ENCODE measurements around the gene HPS4. TPM values are rescaled to one million over a fixed set of nuclear protein-coding genes. Genes with fewer than 3 reads are reported as not detected.

Gene HPS4
- total RNA-seq, 2 experiments from 2014 or later = 77.4 to 89.6 TPM

DNA sequence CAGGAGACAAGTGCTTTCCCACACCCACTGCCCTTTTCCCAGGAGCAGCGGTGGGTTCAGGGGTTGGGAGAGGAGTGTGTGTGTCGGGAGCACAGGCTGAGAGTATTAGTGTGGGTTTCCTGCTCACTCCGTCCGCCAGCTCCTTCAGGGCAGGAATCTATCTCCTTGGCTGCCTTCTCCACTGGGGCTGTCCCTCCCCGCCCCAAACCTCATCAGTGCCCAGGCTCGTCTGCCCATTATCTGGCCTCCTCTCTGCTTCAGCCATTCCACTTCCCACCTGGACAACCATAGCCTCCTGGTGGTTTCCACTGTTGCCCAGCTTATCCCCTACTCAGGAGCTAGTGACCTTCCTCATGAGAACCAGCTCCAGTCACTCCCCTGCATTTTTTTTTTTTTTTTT is 34.6 kb downstream of the HPS4 start:
- CTCF ChIA-PET (ENCODE audit: unreplicated experiment) = interaction anchor here (0.5 kb wide), 1 partner anchor 19 kb away, joined by 5 read pairs; no protein-coding TSS in a partner anchor
- Histone ChIP-seq H3K79me2 (ENCODE audit: insufficient read depth, low read depth, low read length) (no peaks in the 10 kb centered on the region), H3K4me1 (ENCODE audit: insufficient read depth, low read length, poor library complexity, severe bottlenecking) (no peaks in the 10 kb centered on the region), H3K27ac (ENCODE audit: low read depth, low read length, poor library complexity, severe bottlenecking) (no peak overlapping the region), H3K4me2 (ENCODE audit: low read length) (no peak overlapping the region), H3K9me2 (ENCODE audit: insufficient read depth, low read length) (no peaks in the 10 kb centered on the region), H2AFZ (ENCODE audit: low read length) (no peak overlapping the region), H4K20me1 (ENCODE audit: insufficient read depth, low read length) (no peaks in the 10 kb centered on the region), H3K36me3 (ENCODE audit: insufficient read depth, low read length) (peaks cover 42% of the 10 kb centered on the region), H3K4me3 (ENCODE audit: low read depth, low read length, poor library complexity, severe bottlenecking) (no peak overlapping the region), H3K9me3 (ENCODE audit: low read length) (no peaks in the 10 kb centered on the region)
- no TSS peak for BruUV-seq (replicated peaks)
- POLR2A ChIA-PET = interaction anchor here (0.7 to 1.1 kb wide), 2 partner anchors 19 to 32 kb away, joined by 3 read pairs; no protein-coding TSS in a partner anchor
- DNase-seq (ENCODE audit: low spot score) = no peak
- intact Hi-C loops (cut with micrococcal nuclease; ENCODE audit: unreplicated experiment) = no loop called here
- TF ChIP-seq, protein P1, sequence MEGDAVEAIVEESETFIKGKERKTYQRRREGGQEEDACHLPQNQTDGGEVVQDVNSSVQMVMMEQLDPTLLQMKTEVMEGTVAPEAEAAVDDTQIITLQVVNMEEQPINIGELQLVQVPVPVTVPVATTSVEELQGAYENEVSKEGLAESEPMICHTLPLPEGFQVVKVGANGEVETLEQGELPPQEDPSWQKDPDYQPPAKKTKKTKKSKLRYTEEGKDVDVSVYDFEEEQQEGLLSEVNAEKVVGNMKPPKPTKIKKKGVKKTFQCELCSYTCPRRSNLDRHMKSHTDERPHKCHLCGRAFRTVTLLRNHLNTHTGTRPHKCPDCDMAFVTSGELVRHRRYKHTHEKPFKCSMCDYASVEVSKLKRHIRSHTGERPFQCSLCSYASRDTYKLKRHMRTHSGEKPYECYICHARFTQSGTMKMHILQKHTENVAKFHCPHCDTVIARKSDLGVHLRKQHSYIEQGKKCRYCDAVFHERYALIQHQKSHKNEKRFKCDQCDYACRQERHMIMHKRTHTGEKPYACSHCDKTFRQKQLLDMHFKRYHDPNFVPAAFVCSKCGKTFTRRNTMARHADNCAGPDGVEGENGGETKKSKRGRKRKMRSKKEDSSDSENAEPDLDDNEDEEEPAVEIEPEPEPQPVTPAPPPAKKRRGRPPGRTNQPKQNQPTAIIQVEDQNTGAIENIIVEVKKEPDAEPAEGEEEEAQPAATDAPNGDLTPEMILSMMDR (conservative IDR thresholded peaks at IDR 0.05; ENCODE audit: low read length) = no peak
- TF ChIP-seq EZH2phosphoT487 (IDR thresholded peaks at IDR 0.05; ENCODE audit: borderline replicate concordance, low read depth, low read length) = no peak

DNA sequence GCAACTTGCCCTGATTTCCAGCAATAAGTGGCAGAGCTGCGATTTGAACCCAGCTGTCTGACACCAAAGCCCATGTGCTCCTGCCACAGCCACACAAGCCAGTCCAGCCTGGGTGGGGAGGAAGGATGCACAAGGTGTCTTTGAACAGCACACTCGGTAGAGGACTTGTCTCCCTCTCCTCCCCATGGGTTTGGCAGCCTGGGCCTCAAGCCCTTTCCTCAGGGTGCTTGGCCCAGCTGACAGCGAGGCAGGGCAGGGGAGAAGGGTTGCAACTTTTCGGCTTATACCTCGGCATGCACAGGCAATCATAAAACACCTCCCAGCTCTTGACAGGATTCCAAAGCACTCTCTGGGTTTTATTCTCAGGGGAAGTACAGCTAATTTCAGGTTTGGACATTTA is 35.2 kb downstream of the HPS4 start:
- ChIA-PET CTCF (ENCODE audit: unreplicated experiment) (interaction anchor here (0.5 kb wide), 1 partner anchor 18 kb away, joined by 5 read pairs; no protein-coding TSS in a partner anchor), POLR2A (interaction anchor here (0.7 to 1.1 kb wide), 2 partner anchors 18 to 32 kb away, joined by 3 read pairs; no protein-coding TSS in a partner anchor)
- intact Hi-C loops (cut with micrococcal nuclease; ENCODE audit: unreplicated experiment) = no loop called here

More for the DNA sequence above, 35.2 kb downstream of the HPS4 start:
- Histone ChIP-seq H3K9me2 (ENCODE audit: insufficient read depth, low read length) (no peaks in the 10 kb centered on the region), H3K27ac (ENCODE audit: low read depth, low read length, poor library complexity, severe bottlenecking) (no peak overlapping the region), H3K9me3 (ENCODE audit: low read length) (no peaks in the 10 kb centered on the region), H3K79me2 (ENCODE audit: insufficient read depth, low read depth, low read length) (no peaks in the 10 kb centered on the region), H3K36me3 (ENCODE audit: insufficient read depth, low read length) (peaks cover 36% of the 10 kb centered on the region), H2AFZ (ENCODE audit: low read length) (no peak overlapping the region), H4K20me1 (ENCODE audit: insufficient read depth, low read length) (no peaks in the 10 kb centered on the region), H3K4me3 (ENCODE audit: low read depth, low read length, poor library complexity, severe bottlenecking) (no peak overlapping the region), H3K4me2 (ENCODE audit: low read length) (no peak overlapping the region), H3K4me1 (ENCODE audit: insufficient read depth, low read length, poor library complexity, severe bottlenecking) (no peaks in the 10 kb centered on the region)
- DNase-seq (ENCODE audit: low spot score) = no peak
- no TSS peak for BruUV-seq (replicated peaks)
- TF ChIP-seq, protein P1 (conservative IDR thresholded peaks at IDR 0.05; ENCODE audit: low read length) = no peak
- TF ChIP-seq EZH2phosphoT487 (IDR thresholded peaks at IDR 0.05; ENCODE audit: borderline replicate concordance, low read depth, low read length) = no peak
